GM23248 (cell line): ENCODE measurements around the gene MAP3K7CL.

Experiments
- EZH2 ChIP-seq: fragments of 200-600 bp; sonication (generic); IDR thresholded peaks from 2 replicates; pipeline ENCODE4 v1.6.1; 2018; ENCODE audit warnings: antibody characterized with exemption, mild to moderate bottlenecking; ENCODE audit not compliant: insufficient read depth, poor library complexity, severe bottlenecking
- EZH2phosphoT487 ChIP-seq: fragments of 200-600 bp; sonication (generic); IDR thresholded peaks from 2 replicates; pipeline ENCODE4 v1.6.1; 2018; ENCODE audit warnings: antibody characterized with exemption, moderate library complexity, mild to moderate bottlenecking, low read depth; ENCODE audit not compliant: insufficient read depth

- TF ChIP-seq EZH2 (no peak), EZH2phosphoT487 (no peak)
Observed at GRCh38 chr21:29152916-29153315, 22.5 kb downstream of the MAP3K7CL start.
